Endothelial cell of umbilical vein (primary cell): ENCODE data around the gene INMT. TPM values are rescaled to one million over a fixed set of nuclear protein-coding genes. Genes with fewer than 3 reads are reported as not detected.

Experiments
- BruUV-seq: library from RNA; stranded (reverse); fragments of 400-500 nt; replicated peaks from 2 replicates; lab custom pipeline; 2021; lab: Mats Ljungman, UMichigan
- CTCF ChIA-PET: fragments of 300-600, 350-600 bp; sonication (Branson Sonifier 250); formaldehyde crosslinking; loops from one replicate; lab custom pipeline; 2021; ENCODE audit warnings: antibody characterized with exemption, inconsistent platforms; lab: Charles Lee
- POLR2A ChIA-PET: fragments of 300-600, 350-600 bp; sonication (Branson Sonifier 250); formaldehyde crosslinking; loops from one replicate; lab custom pipeline; 2021; ENCODE audit warnings: antibody characterized with exemption, inconsistent platforms; lab: Charles Lee
- DNase-seq: peaks from one replicate; pipeline ENCODE4 v3.0.0-alpha.2; 2011; ENCODE audit warnings: low read depth, low spot score
- FAIRE-seq: peaks from 2 replicates; lab custom pipeline; 2011; peaks lifted over from hg19 to GRCh38; lab: Jason Lieb, UNC
- H2AFZ ChIP-seq: 2 replicates; pipeline ENCODE4 v1.6.0; 2012; ENCODE audit warnings: low read depth, low read length, control low read depth, inconsistent platforms
- H3K27ac ChIP-seq: 2 replicates; pipeline ENCODE4 v1.5.1; 2011; ENCODE audit warnings: low read depth, mild to moderate bottlenecking, control low read depth, low read length, moderate library complexity; ENCODE audit not compliant: insufficient read depth
- H3K27me3 ChIP-seq, 2 experiments: 2 replicates each; pipeline versions ENCODE4 v1.6.0 to v1.6.1; 2011; ENCODE audit warnings: low read length in 2 of 2, mixed read lengths in 1 of 2; ENCODE audit not compliant: control insufficient read depth in 2 of 2, insufficient read depth in 2 of 2
- H3K36me3 ChIP-seq, 2 experiments: 2 replicates in 1 of 2; 3 replicates in 1 of 2; pipeline ENCODE4 v1.5.1; 2011; ENCODE audit warnings: low read length in 2 of 2, mild to moderate bottlenecking in 1 of 2, moderate library complexity in 1 of 2; ENCODE audit not compliant: control insufficient read depth in 2 of 2, insufficient read depth in 2 of 2; ENCODE audit errors: extremely low read depth in 1 of 2
- H3K4me1 ChIP-seq: 3 replicates; pipeline ENCODE4 v1.5.1; 2011; ENCODE audit warnings: mild to moderate bottlenecking, low read length; ENCODE audit not compliant: control insufficient read depth, insufficient read depth; ENCODE audit errors: extremely low read depth
- H3K4me2 ChIP-seq: 2 replicates; pipeline ENCODE4 v1.6.1; 2011; ENCODE audit warnings: low read length, control low read depth, mixed read lengths; ENCODE audit not compliant: insufficient read depth
- H3K4me3 ChIP-seq, 3 experiments: fragments of 200-600 bp in 1 of 3; sonication (generic), shearing (Covaris generic) in 1 of 3; replicated peaks in 1 of 3; 2 replicates each; pipeline ENCODE4 v1.5.1; 2011 to 2016; ENCODE audit warnings: control low read depth in 3 of 3, low read length in 3 of 3, mild to moderate bottlenecking in 2 of 3, inconsistent platforms in 1 of 3, low read depth in 1 of 3, moderate library complexity in 1 of 3; ENCODE audit not compliant: insufficient read depth in 1 of 3
- H3K79me2 ChIP-seq: 2 replicates; pipeline ENCODE4 v1.6.0; 2012; ENCODE audit warnings: low read length, inconsistent platforms; ENCODE audit not compliant: control insufficient read depth, insufficient read depth
- H3K9ac ChIP-seq: replicated peaks from 2 replicates; pipeline ENCODE3; 2011; ENCODE audit warnings: low read length, control low read depth; ENCODE audit not compliant: insufficient read depth; ENCODE audit errors: extremely low read depth
- H3K9me1 ChIP-seq: replicated peaks from 3 replicates; pipeline ENCODE4 v1.6.0; 2011; ENCODE audit warnings: mild to moderate bottlenecking, low read length; ENCODE audit not compliant: control insufficient read depth, insufficient read depth; ENCODE audit errors: extremely low read depth
- H3K9me3 ChIP-seq: replicated peaks from 2 replicates; pipeline ENCODE4 v1.5.1; 2012; ENCODE audit warnings: low read length, inconsistent platforms; ENCODE audit not compliant: control insufficient read depth, insufficient read depth
- H4K20me1 ChIP-seq: replicated peaks from 2 replicates; pipeline ENCODE3; 2011; ENCODE audit warnings: mild to moderate bottlenecking, low read length; ENCODE audit not compliant: control insufficient read depth, insufficient read depth; ENCODE audit errors: extremely low read depth
- CTCF ChIP-seq, 2 donors: IDR thresholded peaks; 1 replicate in 1 of 2; 2 replicates in 1 of 2; pipeline ENCODE4 v1.5.1; 2011; ENCODE audit warnings: low read length in 2 of 2, mild to moderate bottlenecking in 2 of 2, moderate library complexity in 2 of 2, control low read depth in 1 of 2, inconsistent platforms in 1 of 2, low read depth in 1 of 2; ENCODE audit not compliant: insufficient read depth in 1 of 2; ENCODE audit errors: extremely low read depth in 1 of 2
- EZH2 ChIP-seq: IDR thresholded peaks from 2 replicates; pipeline ENCODE4 v1.6.1; 2012; ENCODE audit warnings: borderline replicate concordance, low read depth, mild to moderate bottlenecking, moderate library complexity, low read length, inconsistent platforms; ENCODE audit not compliant: severe bottlenecking
- FOS ChIP-seq: IDR thresholded peaks from 2 replicates; pipeline ENCODE4 v1.6.1; 2011; ENCODE audit warnings: mild to moderate bottlenecking, low read length, moderate library complexity, borderline replicate concordance; ENCODE audit not compliant: insufficient read depth
- GATA2 ChIP-seq: IDR thresholded peaks from 2 replicates; pipeline ENCODE4 v1.7.0; 2011; ENCODE audit warnings: low read depth, mild to moderate bottlenecking, moderate library complexity, mixed read lengths, low read length; ENCODE audit not compliant: insufficient read length, insufficient read depth
- JUN ChIP-seq: IDR thresholded peaks from 2 replicates; pipeline ENCODE4 v1.6.1; 2011; ENCODE audit warnings: borderline replicate concordance, low read depth; ENCODE audit not compliant: insufficient read length, insufficient read depth
- MAX ChIP-seq: IDR thresholded peaks from 2 replicates; pipeline ENCODE4 v1.6.1; 2011; ENCODE audit not compliant: insufficient read depth, insufficient read length
- MYC ChIP-seq: IDR thresholded peaks from one replicate; pipeline ENCODE4 v1.6.1; 2011; ENCODE audit warnings: mild to moderate bottlenecking, low read depth, low read length
- POLR2A ChIP-seq: IDR thresholded peaks from 2 replicates; pipeline ENCODE4 v1.6.1; 2012; ENCODE audit warnings: low read depth, mild to moderate bottlenecking, control low read depth, low read length
- POLR2AphosphoS5 ChIP-seq: IDR thresholded peaks from 2 replicates; pipeline ENCODE4 v1.6.1; 2012; ENCODE audit warnings: low read depth, mild to moderate bottlenecking, control low read depth, low read length, moderate library complexity; ENCODE audit not compliant: insufficient read depth
- dilution Hi-C: fragments of 300-500 bp; cut with MboI; formaldehyde crosslinking; loops from one replicate; pipeline ENCODE4 v1.15.0; 2019; ENCODE audit warnings: low sequenced_read_pairs; ENCODE audit not compliant: extremely low pct_ligation_motif_present
- intact Hi-C: fragments of 100-400 bp; cut with micrococcal nuclease; formaldehyde crosslinking; loops from one replicate; pipeline ENCODE4 v1.10.0; 2022
- polyA plus RNA-seq, 4 experiments: library from polyadenylated mRNA; depleted of rRNA in 3 of 4; stranded (reverse) in 3 of 4; unstranded in 1 of 4; fragments of >200 nt; gene quantifications; 2 replicates each; pipeline versions ENCODE4 v1.2.1 to v1.2.3, GENCODE V29; 2011 to 2012; ENCODE audit warnings: missing spikeins in 1 of 4
- total RNA-seq: library from RNA; stranded (reverse); gene quantifications from 2 replicates; pipeline ENCODE4 v1.2.3, GENCODE V29; 2021

INMT gene
- total and polyA plus RNA-seq, 2 donors (not counting 3 experiments of a cell fraction or from before 2014, with no cell fraction given) = not detected

GRCh38 chr7:30785786-30786185 lies 33.9 kb downstream of the INMT start:
- ChIA-PET CTCF (no interaction called here), POLR2A (no interaction called here)
- no peaks in the 10 kb centered on the region for H4K20me1 ChIP-seq
- H3K9me1 ChIP-seq = no peaks in the 10 kb centered on the region
- intact Hi-C loops (no loop called here), dilution Hi-C loops (no loop called here)
- H3K4me3 ChIP-seq = no peak overlapping the region
- no peak overlapping the region for H3K27ac ChIP-seq
- peaks cover 0 to 6% of the 10 kb centered on the region in 2 experiments for H3K36me3 ChIP-seq
- no peak for TF ChIP-seq POLR2A
- TF ChIP-seq GATA2 = no peak
- no peak for FAIRE-seq
- H3K79me2 ChIP-seq = no peaks in the 10 kb centered on the region
- no peak for DNase-seq
- peaks cover 10% of the 10 kb centered on the region for H3K4me1 ChIP-seq
- no peak overlapping the region for H2AFZ ChIP-seq
- no peak overlapping the region for H3K4me2 ChIP-seq
- no peak overlapping the region for H3K9ac ChIP-seq
- H3K9me3 ChIP-seq = no peaks in the 10 kb centered on the region
- no peaks in the 10 kb centered on the region for H3K27me3 ChIP-seq
- no TSS peak for BruUV-seq

DNA sequence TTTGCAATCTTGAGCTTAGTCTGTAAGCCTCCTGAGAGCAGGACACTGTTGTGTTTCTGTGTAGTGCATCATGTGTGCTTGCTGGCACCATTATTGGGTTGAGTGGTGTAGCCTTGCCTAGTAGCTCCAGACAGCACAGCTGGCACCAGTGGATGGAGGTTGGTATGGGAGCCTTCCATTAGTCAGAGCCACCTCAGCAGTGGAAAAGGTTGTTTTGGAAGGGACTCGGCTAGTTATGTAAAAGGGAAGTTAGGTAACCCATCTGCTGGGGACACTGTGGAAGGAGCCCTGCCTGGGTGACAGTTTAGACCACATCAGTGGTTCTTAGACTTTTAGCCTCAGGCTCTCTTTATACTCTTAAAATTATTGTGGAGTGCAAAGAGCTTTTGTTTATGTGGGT lies 35.6 kb downstream of the INMT start:
- no peaks in the 10 kb centered on the region for H3K27me3 ChIP-seq
- intact Hi-C loops = no loop called here
- TF ChIP-seq FOS (no peak), GATA2 (no peak), MAX (no peak), CTCF (IDR thresholded peaks at IDR 0.05; ENCODE audit: extremely low read depth in 1 of 2, insufficient read depth in 1 of 2, low read depth in 1 of 2, low read length in 2 of 2) (no peak), EZH2 (no peak), POLR2AphosphoS5 (no peak), JUN (no peak), POLR2A (no peak), MYC (no peak)
- BruUV-seq = no TSS peak
- H2AFZ ChIP-seq = no peak overlapping the region
- peaks cover 0 to 7% of the 10 kb centered on the region in 2 experiments for H3K36me3 ChIP-seq
- dilution Hi-C loops = no loop called here
- peak; percentile 4 for FAIRE-seq
- no peaks in the 10 kb centered on the region for H3K9me1 ChIP-seq
- no peak for DNase-seq
- no peak overlapping the region for H3K27ac ChIP-seq
- no peaks in the 10 kb centered on the region for H3K79me2 ChIP-seq
- no peaks in the 10 kb centered on the region for H3K9me3 ChIP-seq
- no peaks in the 10 kb centered on the region for H4K20me1 ChIP-seq
- H3K4me1 ChIP-seq = peaks cover 10% of the 10 kb centered on the region
- ChIA-PET POLR2A (no interaction called here), CTCF (interaction anchor here (0.9 kb wide), 1 partner anchor 336 kb away, joined by 3 read pairs; no protein-coding TSS in a partner anchor)
- H3K4me2 ChIP-seq = no peak overlapping the region
- no peak overlapping the region for H3K4me3 ChIP-seq
- H3K9ac ChIP-seq = no peak overlapping the region
